WTC11 (cell line): ENCODE results near the gene OSBPL7. TPM values are rescaled to one million over a fixed set of nuclear protein-coding genes. Genes with fewer than 3 reads are reported as not detected.

Experiments
- ATAC-seq: fragments of 200-7000 bp; cut with Tn5 transposase; 2 replicates; pipeline ENCODE4 v1.10.0; 2021; ENCODE audit warnings: mild to moderate bottlenecking, moderate library complexity
- CTCF ChIA-PET: fragments of 300-600 bp; sonication (Branson Sonifier 250); formaldehyde crosslinking; loops from one replicate; lab custom pipeline; 2021; ENCODE audit warnings: antibody characterized with exemption; lab: Charles Lee
- POLR2A ChIA-PET: fragments of 350-600 bp; sonication (Branson Sonifier 250); formaldehyde crosslinking; loops from one replicate; lab custom pipeline; 2021; ENCODE audit warnings: antibody characterized with exemption; lab: Charles Lee
- DNase-seq: peaks from one replicate; pipeline ENCODE4 v3.0.0; 2021; ENCODE audit warnings: low spot score
- H3K27ac Mint-ChIP-seq: 2 replicates; pipeline ENCODE4 v1.8.0; 2021; ENCODE audit warnings: mixed read lengths
- H3K27me3 Mint-ChIP-seq: 2 replicates; pipeline ENCODE4 v1.8.0; 2021; ENCODE audit warnings: low read depth, mild to moderate bottlenecking, moderate library complexity, mixed read lengths
- H3K36me3 Mint-ChIP-seq: 2 replicates; pipeline ENCODE4 v1.8.0; 2021; ENCODE audit warnings: mixed read lengths
- H3K4me1 Mint-ChIP-seq: 2 replicates; pipeline ENCODE4 v1.8.0; 2022; ENCODE audit warnings: mixed read lengths
- H3K4me3 Mint-ChIP-seq: 2 replicates; pipeline ENCODE4 v1.8.0; 2021; ENCODE audit warnings: mild to moderate bottlenecking, moderate library complexity, mixed read lengths
- H3K9me3 Mint-ChIP-seq: 2 replicates; pipeline ENCODE4 v1.8.0; 2021; ENCODE audit warnings: mixed read lengths
- AFF4 ChIP-seq: sonication (generic); formaldehyde crosslinking; IDR thresholded peaks from 2 replicates; pipeline ENCODE4 v1.8.1; 2023; ENCODE audit warnings: mild to moderate bottlenecking, missing genetic modification reagents, borderline replicate concordance
- ATF6 ChIP-seq: sonication (generic); formaldehyde crosslinking; IDR thresholded peaks from 2 replicates; pipeline ENCODE4 v1.8.1; 2023; ENCODE audit warnings: mild to moderate bottlenecking, missing genetic modification reagents
- CREB1 ChIP-seq: sonication (generic); formaldehyde crosslinking; IDR thresholded peaks from 2 replicates; pipeline ENCODE4 v1.8.0; 2023; ENCODE audit warnings: mild to moderate bottlenecking, missing genetic modification reagents
- E2F1 ChIP-seq: sonication (generic); formaldehyde crosslinking; IDR thresholded peaks from 2 replicates; pipeline ENCODE4 v1.8.0; 2022; ENCODE audit warnings: mild to moderate bottlenecking, missing genetic modification reagents
- E2F4 ChIP-seq: sonication (generic); formaldehyde crosslinking; IDR thresholded peaks from 2 replicates; pipeline ENCODE4 v1.8.1; 2022; ENCODE audit warnings: low read depth, mild to moderate bottlenecking, moderate library complexity, missing genetic modification reagents, borderline replicate concordance
- E2F5 ChIP-seq: sonication (generic); formaldehyde crosslinking; IDR thresholded peaks from 2 replicates; pipeline ENCODE4 v1.8.1; 2022; ENCODE audit warnings: mild to moderate bottlenecking, moderate library complexity, missing genetic modification reagents
- ELF4 ChIP-seq: sonication (generic); formaldehyde crosslinking; IDR thresholded peaks from 2 replicates; pipeline ENCODE4 v1.8.1; 2022; ENCODE audit warnings: low read depth, mild to moderate bottlenecking, moderate library complexity, missing genetic modification reagents
- FOXK1 ChIP-seq: sonication (generic); formaldehyde crosslinking; IDR thresholded peaks from 2 replicates; pipeline ENCODE4 v1.8.0; 2022; ENCODE audit warnings: mild to moderate bottlenecking, moderate library complexity, missing genetic modification reagents
- GRHL2 ChIP-seq: fragments of 250-450 bp; sonication (Bioruptor Pico); IDR thresholded peaks from 2 replicates; pipeline ENCODE4 v1.8.0; 2022; ENCODE audit warnings: mild to moderate bottlenecking, moderate library complexity; ENCODE audit not compliant: insufficient replicate concordance, severe bottlenecking
- HMGXB4 ChIP-seq: sonication (generic); formaldehyde crosslinking; IDR thresholded peaks from 2 replicates; pipeline ENCODE4 v1.8.1; 2023; ENCODE audit warnings: mild to moderate bottlenecking, moderate library complexity, missing genetic modification reagents
- JAZF1 ChIP-seq: fragments of 250-450 bp; sonication (Bioruptor Pico); IDR thresholded peaks from 2 replicates; pipeline ENCODE4 v1.9.0; 2021; ENCODE audit warnings: moderate library complexity, mild to moderate bottlenecking, inconsistent platforms
- MLX ChIP-seq: sonication (generic); formaldehyde crosslinking; IDR thresholded peaks from 2 replicates; pipeline ENCODE4 v1.8.1; 2023; ENCODE audit warnings: mild to moderate bottlenecking, missing genetic modification reagents, moderate library complexity
- RELA ChIP-seq: sonication (generic); formaldehyde crosslinking; IDR thresholded peaks from 2 replicates; pipeline ENCODE4 v1.8.1; 2022; ENCODE audit warnings: missing genetic modification reagents, mild to moderate bottlenecking, borderline replicate concordance
- RORB ChIP-seq: fragments of 250-450 bp; sonication (Bioruptor Pico); IDR thresholded peaks from 2 replicates; pipeline ENCODE4 v1.9.0; 2021; ENCODE audit warnings: mild to moderate bottlenecking
- ZBTB21 ChIP-seq: sonication (generic); formaldehyde crosslinking; IDR thresholded peaks from 2 replicates; pipeline ENCODE4 v1.8.1; 2023; ENCODE audit warnings: mild to moderate bottlenecking, missing genetic modification reagents, borderline replicate concordance
- ZNF219 ChIP-seq: sonication (generic); formaldehyde crosslinking; IDR thresholded peaks from 2 replicates; pipeline ENCODE4 v1.8.0; 2023; ENCODE audit warnings: missing genetic modification reagents, mild to moderate bottlenecking, borderline replicate concordance
- ZNF263 ChIP-seq: sonication (generic); formaldehyde crosslinking; IDR thresholded peaks from 2 replicates; pipeline ENCODE4 v1.8.1; 2022; ENCODE audit warnings: low read depth, mild to moderate bottlenecking, moderate library complexity, missing genetic modification reagents
- ZNF317 ChIP-seq: sonication (generic); formaldehyde crosslinking; IDR thresholded peaks from 2 replicates; pipeline ENCODE4 v1.8.1; 2023; ENCODE audit warnings: low read depth, mild to moderate bottlenecking, moderate library complexity, missing genetic modification reagents, borderline replicate concordance
- ZNF423 ChIP-seq: fragments of 250-450 bp; sonication (Bioruptor Pico); IDR thresholded peaks from 2 replicates; pipeline ENCODE4 v2.1.2; 2022; ENCODE audit warnings: mild to moderate bottlenecking, moderate library complexity
- ZNF512 ChIP-seq: sonication (generic); formaldehyde crosslinking; IDR thresholded peaks from 2 replicates; pipeline ENCODE4 v1.8.1; 2022; ENCODE audit warnings: missing genetic modification reagents, borderline replicate concordance
- total RNA-seq: library from RNA; stranded (reverse); gene quantifications from 3 replicates; pipeline ENCODE4 v1.2.3, GENCODE V29; 2021

Gene OSBPL7
- total RNA-seq, 1 experiment from 2014 or later, result 13.5 TPM

- TF ChIP-seq ATF6, result no peak
- no peak for TF ChIP-seq ELF4 (CRISPR knock-in tag)
- TF ChIP-seq ZNF219, result no peak
- no peak for TF ChIP-seq MLX (CRISPR knock-in tag)
- no peak for TF ChIP-seq ZNF512 (CRISPR knock-in tag)
- no peak for TF ChIP-seq ZNF423
Observed at GRCh38 chr17:47822785-47823184, 1.2 kb upstream of the OSBPL7 start (continued).

- Mint-ChIP-seq H3K9me3 (no peaks in the 10 kb centered on the region), H3K4me3 (peak overlapping the region; percentile 95), H3K4me1 (peaks cover 20% of the 10 kb centered on the region), H3K27me3 (no peaks in the 10 kb centered on the region), H3K27ac (no peak overlapping the region), H3K36me3 (peaks cover 17% of the 10 kb centered on the region)
- TF ChIP-seq CREB1 (CRISPR knock-in tag) (no peak), ZNF317 (CRISPR knock-in tag) (no peak), AFF4 (no peak), HMGXB4 (CRISPR knock-in tag) (no peak), E2F5 (no peak), E2F4 (no peak), E2F1 (CRISPR knock-in tag) (no peak), JAZF1 (CRISPR knock-in tag) (no peak), ATF6 (no peak), RORB (CRISPR knock-in tag) (no peak), RELA (no peak), ZNF263 (CRISPR knock-in tag) (no peak), ZBTB21 (CRISPR knock-in tag) (no peak), FOXK1 (CRISPR knock-in tag) (no peak), GRHL2 (CRISPR knock-in tag) (no peak)
- ATAC-seq (no peak), DNase-seq (no peak)
- POLR2A ChIA-PET, result interaction anchor here (1.1 kb wide), 1 partner anchor 233 kb away, joined by 3 read pairs; no protein-coding TSS in a partner anchor
- CTCF ChIA-PET, result interaction anchor here (0.5 to 2.6 kb wide), 13 partner anchors 10 to 190 kb away, joined by 3 to 36 read pairs (median 6); partner anchors contain the start of genes CDK5RAP3, LRRC46, MRPL10 and SCRN2
Observed at GRCh38 chr17:47821031-47821423, 567 bp downstream of the OSBPL7 start.
